ENCODE data around the gene CTSG.
"Not testable (repeated sequence)": the region's sequence is repeated elsewhere in the genome, so short reads cannot be mapped to it uniquely, and the experiment has no call there.

CTSG gene

GRCh38 chr14:24576182-24576581, at the start of gene CTSG:
Gene CTSG (minus strand): TSS chr14:24576250. CDS start chr14:24576223, 27 bp downstream.
- DNase-seq = no peak

GRCh38 chr14:24613747-24614146, 37.7 kb upstream of the CTSG start:
- no peak for DNase-seq

- no peak for DNase-seq
Measured at GRCh38 chr14:24613241-24613640, 37.2 kb upstream of the CTSG start.

GRCh38 chr14:24612196-24612595, 36.1 kb upstream of the CTSG start:
- peak in 1 of 3 experiments; percentile 32 for DNase-seq

- DNase-seq = no peak
Measured at GRCh38 chr14:24609655-24610344, 33.8 kb upstream of the CTSG start, which contains the start of gene GZMH. Gene GZMH (minus strand): TSS chr14:24609685. CDS start chr14:24609613, 72 bp downstream.

GRCh38 chr14:24607635-24608514, 31.8 kb upstream of the CTSG start:
- DNase-seq = no peak

GRCh38 chr14:24607081-24607480, 31.0 kb upstream of the CTSG start:
- DNase-seq = no peak

GRCh38 chr14:24606297-24606696, 30.2 kb upstream of the CTSG start:
- no peak for DNase-seq

GRCh38 chr14:24605435-24606190, 29.6 kb upstream of the CTSG start:
- peak in 2 of 3 experiments; percentile 27 to 33 for DNase-seq

GRCh38 chr14:24597403-24597802, 21.4 kb upstream of the CTSG start:
- DNase-seq = no peak

GRCh38 chr14:24595073-24595808, 19.2 kb upstream of the CTSG start:
- DNase-seq = no peak

GRCh38 chr14:24591004-24591403, 15.0 kb upstream of the CTSG start:
- DNase-seq = not testable (repeated sequence)

- not testable (repeated sequence) for DNase-seq
Measured at GRCh38 chr14:24584402-24584801, 8.4 kb upstream of the CTSG start.

GRCh38 chr14:24578558-24578957, 2.5 kb upstream of the CTSG start:
- DNase-seq = no peak

- DNase-seq = no peak
Measured at GRCh38 chr14:24576771-24577170, 721 bp upstream of the CTSG start.

- DNase-seq = no peak
Measured at GRCh38 chr14:24574206-24574774, 1.8 kb downstream of the CTSG start.

- no peak for DNase-seq
Measured at GRCh38 chr14:24566318-24566717, 9.7 kb downstream of the CTSG start.

GRCh38 chr14:24565766-24566165, 10.3 kb downstream of the CTSG start:
- no peak for DNase-seq

- no peak for DNase-seq
Measured at GRCh38 chr14:24563505-24563904, 12.5 kb downstream of the CTSG start.

- DNase-seq = no peak
Measured at GRCh38 chr14:24556756-24557155, 19.3 kb downstream of the CTSG start.

GRCh38 chr14:24549064-24549463, 27.0 kb downstream of the CTSG start:
- DNase-seq = not testable (repeated sequence)

- DNase-seq = no peak
Measured at GRCh38 chr14:24542346-24542936, 33.6 kb downstream of the CTSG start.

All from NCI-H1417 (cell line).